Nephron progenitor cell (in vitro differentiated cells): ENCODE measurements around the gene CHRNA1.

Experiments
- DNase-seq: peaks from one replicate; pipeline ENCODE4 v3.0.0; 2021
- H3K27ac Mint-ChIP-seq: 2 replicates; pipeline ENCODE4 v1.8.0; 2021; ENCODE audit warnings: mild to moderate bottlenecking, moderate library complexity, mixed read lengths
- H3K27me3 Mint-ChIP-seq: 2 replicates; pipeline ENCODE4 v1.8.0; 2021; ENCODE audit warnings: mild to moderate bottlenecking, low read depth, mixed read lengths; ENCODE audit not compliant: poor library complexity
- H3K36me3 Mint-ChIP-seq: 2 replicates; pipeline ENCODE4 v1.8.0; 2021; ENCODE audit warnings: low read depth, mixed read lengths
- H3K4me1 Mint-ChIP-seq: 2 replicates; pipeline ENCODE4 v1.8.0; 2021; ENCODE audit warnings: mixed read lengths
- H3K4me3 Mint-ChIP-seq: 2 replicates; pipeline ENCODE4 v1.8.0; 2021; ENCODE audit warnings: mild to moderate bottlenecking, moderate library complexity, mixed read lengths
- H3K9me3 Mint-ChIP-seq: 2 replicates; pipeline ENCODE4 v1.8.0; 2021; ENCODE audit warnings: mild to moderate bottlenecking, moderate library complexity, mixed read lengths
- TF ChIP-seq, protein P1 (sequence below): fragments of 200-600 bp; sonication (generic); IDR thresholded peaks from 2 replicates; pipeline ENCODE4 v1.5.0; 2021; ENCODE audit warnings: antibody characterized with exemption

CHRNA1 gene

DNA sequence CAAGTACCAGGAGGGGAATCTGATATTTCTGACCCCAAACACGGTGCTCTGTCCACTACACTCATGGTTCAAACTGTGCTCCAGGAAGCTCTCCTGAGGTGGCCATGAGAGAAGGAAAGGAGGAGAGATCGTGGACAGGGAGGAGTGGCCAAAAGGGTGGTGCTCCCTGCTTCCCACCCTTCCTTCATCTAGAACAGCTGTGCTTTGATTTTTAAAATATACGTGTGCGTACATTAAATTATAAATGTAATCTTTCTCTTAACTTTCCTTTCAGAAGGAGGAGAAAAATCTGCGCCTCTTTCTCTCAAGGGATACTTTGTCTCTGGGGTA lies 8.2 kb upstream of the CHRNA1 start:
- no peaks in the 10 kb centered on the region for H3K9me3 Mint-ChIP-seq
- DNase-seq: no peak
- peak overlapping the region; percentile 34 for H3K4me3 Mint-ChIP-seq
- H3K4me1 Mint-ChIP-seq: peaks cover 60% of the 10 kb centered on the region
- TF ChIP-seq, protein P1, sequence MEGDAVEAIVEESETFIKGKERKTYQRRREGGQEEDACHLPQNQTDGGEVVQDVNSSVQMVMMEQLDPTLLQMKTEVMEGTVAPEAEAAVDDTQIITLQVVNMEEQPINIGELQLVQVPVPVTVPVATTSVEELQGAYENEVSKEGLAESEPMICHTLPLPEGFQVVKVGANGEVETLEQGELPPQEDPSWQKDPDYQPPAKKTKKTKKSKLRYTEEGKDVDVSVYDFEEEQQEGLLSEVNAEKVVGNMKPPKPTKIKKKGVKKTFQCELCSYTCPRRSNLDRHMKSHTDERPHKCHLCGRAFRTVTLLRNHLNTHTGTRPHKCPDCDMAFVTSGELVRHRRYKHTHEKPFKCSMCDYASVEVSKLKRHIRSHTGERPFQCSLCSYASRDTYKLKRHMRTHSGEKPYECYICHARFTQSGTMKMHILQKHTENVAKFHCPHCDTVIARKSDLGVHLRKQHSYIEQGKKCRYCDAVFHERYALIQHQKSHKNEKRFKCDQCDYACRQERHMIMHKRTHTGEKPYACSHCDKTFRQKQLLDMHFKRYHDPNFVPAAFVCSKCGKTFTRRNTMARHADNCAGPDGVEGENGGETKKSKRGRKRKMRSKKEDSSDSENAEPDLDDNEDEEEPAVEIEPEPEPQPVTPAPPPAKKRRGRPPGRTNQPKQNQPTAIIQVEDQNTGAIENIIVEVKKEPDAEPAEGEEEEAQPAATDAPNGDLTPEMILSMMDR: no peak
- H3K36me3 Mint-ChIP-seq: no peaks in the 10 kb centered on the region
- H3K27me3 Mint-ChIP-seq: no peaks in the 10 kb centered on the region
- H3K27ac Mint-ChIP-seq: peak overlapping the region; percentile 64

DNA sequence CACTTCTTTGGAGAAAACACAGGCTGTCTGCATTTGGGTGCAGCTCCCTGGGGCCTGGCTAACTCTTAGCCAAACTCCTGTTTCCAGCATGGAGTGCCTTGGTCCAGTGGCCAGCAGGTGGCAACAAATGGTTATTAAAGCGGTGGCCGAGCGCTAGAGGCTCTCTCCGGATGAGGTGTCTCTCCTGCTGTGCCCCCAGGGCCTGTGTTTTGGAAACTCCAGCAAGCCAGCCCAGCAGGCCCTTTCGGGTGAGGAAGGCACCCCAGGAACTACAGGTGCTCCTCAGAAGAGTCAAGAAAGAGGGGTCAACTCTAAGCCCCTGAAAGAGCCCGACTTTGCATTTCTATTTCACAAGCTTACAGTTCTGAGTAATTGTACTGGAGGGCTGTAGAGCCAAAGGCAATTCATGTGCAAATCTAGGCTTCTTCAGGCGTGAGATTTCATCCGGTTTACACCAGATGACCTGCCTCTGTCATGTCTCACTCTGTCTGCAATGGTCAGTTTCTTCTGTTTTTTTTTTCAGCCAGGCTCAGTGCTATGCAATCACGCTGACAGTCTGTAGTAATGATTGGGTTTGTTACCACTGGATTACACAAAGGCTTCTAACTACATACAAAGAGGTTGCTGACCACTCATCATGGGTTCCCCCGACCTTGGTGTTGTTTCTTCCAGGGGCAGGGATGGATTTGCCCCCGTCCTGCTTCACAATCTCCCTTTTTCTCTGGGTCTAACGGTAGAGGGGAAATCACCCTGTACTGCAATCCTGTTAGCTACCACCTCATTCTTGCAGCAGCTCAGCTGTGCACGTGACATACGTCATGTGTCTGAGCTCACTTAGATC lies 7.6 kb upstream of the CHRNA1 start:
- Mint-ChIP-seq H3K27me3 (no peaks in the 10 kb centered on the region), H3K36me3 (no peaks in the 10 kb centered on the region), H3K4me3 (peak overlapping the region; percentile 34), H3K27ac (peak overlapping the region; percentile 64), H3K9me3 (no peaks in the 10 kb centered on the region), H3K4me1 (peaks cover 60% of the 10 kb centered on the region)
- TF ChIP-seq, protein P1: peak; percentile 74
- peak; percentile 73 for DNase-seq

DNA sequence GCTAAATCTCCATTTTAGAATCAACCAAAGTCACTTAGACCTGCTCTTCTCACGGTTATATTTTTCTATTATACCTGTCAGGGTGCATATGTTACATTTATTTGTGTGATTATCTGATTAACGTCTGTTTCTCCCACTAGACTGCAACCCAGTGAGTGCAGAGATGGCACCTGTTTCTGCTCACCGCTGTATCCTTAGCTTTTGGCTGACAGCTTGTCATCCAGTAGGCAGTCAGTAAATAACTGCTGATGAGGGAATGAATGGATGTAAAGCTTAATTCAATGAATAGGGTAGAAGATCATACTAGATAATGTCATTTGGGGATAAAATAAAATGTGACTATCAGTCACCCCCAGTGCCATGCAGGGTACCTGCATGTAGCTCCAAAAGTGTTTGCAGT lies 6.9 kb upstream of the CHRNA1 start:
- no peak for DNase-seq
- H3K4me1 Mint-ChIP-seq: peaks cover 53% of the 10 kb centered on the region
- no peaks in the 10 kb centered on the region for H3K27me3 Mint-ChIP-seq
- H3K4me3 Mint-ChIP-seq: no peak overlapping the region
- no peaks in the 10 kb centered on the region for H3K9me3 Mint-ChIP-seq
- H3K36me3 Mint-ChIP-seq: no peaks in the 10 kb centered on the region
- no peak overlapping the region for H3K27ac Mint-ChIP-seq
- TF ChIP-seq, protein P1: no peak

DNA sequence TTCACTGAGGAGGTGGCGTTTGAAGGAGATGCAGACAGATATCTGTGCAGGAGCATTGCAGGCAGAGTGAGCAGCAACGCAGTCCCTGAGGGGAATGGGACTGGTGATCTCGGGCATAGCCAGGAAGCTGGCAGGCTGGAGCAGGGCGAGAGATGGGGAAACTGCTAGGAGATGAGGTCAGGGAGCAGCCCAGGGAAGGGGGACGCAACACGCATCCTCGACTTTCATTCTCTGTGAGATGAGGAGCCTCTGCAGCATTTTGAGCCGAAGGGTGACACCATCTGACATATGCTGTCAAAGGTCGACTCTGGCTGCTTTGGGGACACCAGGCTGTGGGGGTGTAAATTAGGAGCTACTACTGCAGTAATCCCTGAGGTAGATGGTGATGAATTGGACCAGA lies 4.3 kb upstream of the CHRNA1 start:
- no peaks in the 10 kb centered on the region for H3K27me3 Mint-ChIP-seq
- H3K36me3 Mint-ChIP-seq: no peaks in the 10 kb centered on the region
- TF ChIP-seq, protein P1: no peak
- H3K4me3 Mint-ChIP-seq: no peak overlapping the region
- no peak for DNase-seq
- no peak overlapping the region for H3K27ac Mint-ChIP-seq
- H3K9me3 Mint-ChIP-seq: no peaks in the 10 kb centered on the region
- peaks cover 60% of the 10 kb centered on the region for H3K4me1 Mint-ChIP-seq

DNA sequence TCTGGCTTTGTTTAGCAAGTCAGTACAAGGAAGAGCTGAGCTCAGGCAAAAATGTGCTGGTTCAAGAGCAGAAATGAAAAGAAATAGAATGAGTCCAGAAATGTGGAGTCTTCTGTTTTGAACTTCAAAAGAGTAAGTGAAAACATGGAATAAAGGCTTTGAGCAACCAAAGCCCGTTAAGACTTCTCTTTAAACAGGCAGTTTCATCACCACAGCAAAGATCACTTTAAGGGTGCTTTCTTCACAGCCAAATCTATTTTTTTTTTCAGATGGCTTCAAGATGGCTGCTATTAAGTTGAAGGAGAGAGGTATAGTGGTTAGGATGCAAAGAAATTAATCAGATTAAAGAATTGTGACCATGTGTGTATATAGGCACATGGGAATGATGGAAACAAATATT lies 2.0 kb upstream of the CHRNA1 start:
- Mint-ChIP-seq H3K27ac (no peak overlapping the region), H3K4me1 (peaks cover 64% of the 10 kb centered on the region), H3K9me3 (no peaks in the 10 kb centered on the region), H3K36me3 (no peaks in the 10 kb centered on the region), H3K4me3 (no peak overlapping the region), H3K27me3 (no peaks in the 10 kb centered on the region)
- DNase-seq: no peak
- TF ChIP-seq, protein P1: no peak

DNA sequence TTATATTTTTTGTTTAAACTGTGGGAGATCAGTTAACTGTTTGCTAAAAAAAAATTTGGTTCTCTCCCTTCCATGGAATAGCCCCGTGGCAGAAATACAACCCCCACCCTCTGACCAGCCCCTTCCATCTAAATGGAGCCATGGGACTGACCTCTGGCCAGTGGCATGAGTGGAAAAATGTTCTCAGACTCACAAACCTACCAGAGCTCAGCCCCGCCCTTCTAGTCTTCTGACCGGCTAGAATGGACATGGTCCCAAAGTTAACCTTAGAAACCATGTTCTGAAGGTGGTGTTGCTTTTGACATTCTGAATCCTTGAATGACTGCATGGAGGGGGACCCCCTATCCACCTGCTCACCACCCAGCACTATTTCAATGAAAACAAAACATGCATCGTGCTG lies 1.3 kb upstream of the CHRNA1 start:
- TF ChIP-seq, protein P1: no peak
- Mint-ChIP-seq H3K27me3 (no peaks in the 10 kb centered on the region), H3K4me3 (no peak overlapping the region), H3K27ac (no peak overlapping the region), H3K9me3 (no peaks in the 10 kb centered on the region), H3K36me3 (no peaks in the 10 kb centered on the region), H3K4me1 (peaks cover 68% of the 10 kb centered on the region)
- DNase-seq: no peak
